Bronchial epithelial cell (primary cell): Measurements from ENCODE around the gene SRPK2. TPM values are rescaled to one million over a fixed set of nuclear protein-coding genes. Genes with fewer than 3 reads are reported as not detected.
"Not testable (repeated sequence)": the region's sequence is repeated elsewhere in the genome, so short reads cannot be mapped to it uniquely, and the experiment has no call there.

Source experiments
- DNase-seq: peaks from one replicate; pipeline ENCODE4 v3.0.0-alpha.2; 2010; ENCODE audit warnings: low read depth
- FAIRE-seq: peaks from 2 replicates; lab custom pipeline; 2011; peaks lifted over from hg19 to GRCh38; lab: Jason Lieb, UNC
- H3K27me3 ChIP-seq: 2 replicates; pipeline ENCODE4 v1.5.1; 2011; ENCODE audit warnings: low read length; ENCODE audit not compliant: control insufficient read depth, insufficient read depth
- H3K36me3 ChIP-seq: 2 replicates; pipeline ENCODE4 v1.5.1; 2011; ENCODE audit warnings: low read length; ENCODE audit not compliant: control insufficient read depth, insufficient read depth
- H3K4me3 ChIP-seq: 2 replicates; pipeline ENCODE4 v1.5.1; 2011; ENCODE audit warnings: mild to moderate bottlenecking, low read depth, low read length, control low read depth
- CTCF ChIP-seq: IDR thresholded peaks from 2 replicates; pipeline ENCODE4 v1.5.1; 2011; ENCODE audit warnings: mild to moderate bottlenecking, moderate library complexity, low read length, control low read depth, inconsistent platforms; ENCODE audit not compliant: insufficient read depth, severe bottlenecking
- total RNA-seq: library from RNA; depleted of rRNA; stranded (reverse); fragments of >200 nt; gene quantifications from 2 replicates; pipeline ENCODE4 v1.2.1, GENCODE V29; 2014

SRPK2 gene
- total RNA-seq, 1 donor from 2014 or later: 43.4 TPM

GRCh38 chr7:105264707-105265106, 124.0 kb downstream of the SRPK2 start:
- FAIRE-seq (no peak), DNase-seq (no peak)
- no peak for TF ChIP-seq CTCF
- Histone ChIP-seq H3K27me3 (no peaks in the 10 kb centered on the region), H3K36me3 (no peaks in the 10 kb centered on the region), H3K4me3 (no peak overlapping the region)

GRCh38 chr7:105261689-105262088, 127.0 kb downstream of the SRPK2 start:
- FAIRE-seq (no peak), DNase-seq (peak; percentile 30)
- H3K27me3 ChIP-seq: no peaks in the 10 kb centered on the region
- no peak overlapping the region for H3K4me3 ChIP-seq
- no peaks in the 10 kb centered on the region for H3K36me3 ChIP-seq
- no peak for TF ChIP-seq CTCF

GRCh38 chr7:105260201-105260871, 128.4 kb downstream of the SRPK2 start:
- DNase-seq, H3K4me3 ChIP-seq, H3K27me3 ChIP-seq, FAIRE-seq, H3K36me3 ChIP-seq: not testable (repeated sequence)

GRCh38 chr7:105258919-105259318, 129.8 kb downstream of the SRPK2 start:
- not testable (repeated sequence) for H3K36me3 ChIP-seq, H3K4me3 ChIP-seq, DNase-seq, FAIRE-seq, H3K27me3 ChIP-seq

- FAIRE-seq (no peak), DNase-seq (no peak)
- Histone ChIP-seq H3K27me3 (no peaks in the 10 kb centered on the region), H3K36me3 (no peaks in the 10 kb centered on the region), H3K4me3 (no peak overlapping the region)
- TF ChIP-seq CTCF: no peak
Observed at GRCh38 chr7:105257338-105257737, 131.4 kb downstream of the SRPK2 start.

GRCh38 chr7:105256761-105257231, 131.9 kb downstream of the SRPK2 start:
- DNase-seq (no peak), FAIRE-seq (no peak)
- Histone ChIP-seq H3K36me3 (no peaks in the 10 kb centered on the region), H3K27me3 (no peaks in the 10 kb centered on the region), H3K4me3 (no peak overlapping the region)
- no peak for TF ChIP-seq CTCF

- FAIRE-seq: no peak
- no peaks in the 10 kb centered on the region for H3K36me3 ChIP-seq
- TF ChIP-seq CTCF: no peak
- no peak overlapping the region for H3K4me3 ChIP-seq
- H3K27me3 ChIP-seq: no peaks in the 10 kb centered on the region
- DNase-seq: no peak
Observed at GRCh38 chr7:105250706-105251105, 138.0 kb downstream of the SRPK2 start.
